WTC11 (cell line): ENCODE data around the gene SMC1B. TPM values are rescaled to one million over a fixed set of nuclear protein-coding genes. Genes with fewer than 3 reads are reported as not detected.

ENCODE experiments used
- ATAC-seq: fragments of 200-7000 bp; cut with Tn5 transposase; 2 replicates; pipeline ENCODE4 v1.10.0; 2021; ENCODE audit warnings: mild to moderate bottlenecking, moderate library complexity
- CTCF ChIA-PET: fragments of 300-600 bp; sonication (Branson Sonifier 250); formaldehyde crosslinking; loops from one replicate; lab custom pipeline; 2021; ENCODE audit warnings: antibody characterized with exemption; lab: Charles Lee
- POLR2A ChIA-PET: fragments of 350-600 bp; sonication (Branson Sonifier 250); formaldehyde crosslinking; loops from one replicate; lab custom pipeline; 2021; ENCODE audit warnings: antibody characterized with exemption; lab: Charles Lee
- DNase-seq: peaks from one replicate; pipeline ENCODE4 v3.0.0; 2021; ENCODE audit warnings: low spot score
- H3K27ac Mint-ChIP-seq: 2 replicates; pipeline ENCODE4 v1.8.0; 2021; ENCODE audit warnings: mixed read lengths
- H3K27me3 Mint-ChIP-seq: 2 replicates; pipeline ENCODE4 v1.8.0; 2021; ENCODE audit warnings: low read depth, mild to moderate bottlenecking, moderate library complexity, mixed read lengths
- H3K36me3 Mint-ChIP-seq: 2 replicates; pipeline ENCODE4 v1.8.0; 2021; ENCODE audit warnings: mixed read lengths
- H3K4me1 Mint-ChIP-seq: 2 replicates; pipeline ENCODE4 v1.8.0; 2022; ENCODE audit warnings: mixed read lengths
- H3K4me3 Mint-ChIP-seq: 2 replicates; pipeline ENCODE4 v1.8.0; 2021; ENCODE audit warnings: mild to moderate bottlenecking, moderate library complexity, mixed read lengths
- H3K9me3 Mint-ChIP-seq: 2 replicates; pipeline ENCODE4 v1.8.0; 2021; ENCODE audit warnings: mixed read lengths
- EMX1 ChIP-seq: fragments of 250-450 bp; sonication (Bioruptor Pico); IDR thresholded peaks from 2 replicates; pipeline ENCODE4 v1.8.0; 2021; ENCODE audit warnings: mild to moderate bottlenecking
- ESRRA ChIP-seq: sonication (generic); formaldehyde crosslinking; IDR thresholded peaks from 2 replicates; pipeline ENCODE4 v1.8.1; 2022; ENCODE audit warnings: mild to moderate bottlenecking, missing genetic modification reagents, borderline replicate concordance
- GTF2I ChIP-seq: fragments of 250-450 bp; sonication (Bioruptor Pico); conservative IDR thresholded peaks from 2 replicates; pipeline ENCODE4 v1.4.0; 2021; ENCODE audit warnings: mild to moderate bottlenecking
- HMGA2 ChIP-seq: fragments of 250-450 bp; sonication (Bioruptor Pico); IDR thresholded peaks from 2 replicates; pipeline ENCODE4 v1.4.0; 2021; ENCODE audit warnings: mild to moderate bottlenecking, moderate library complexity
- NFE2L1 ChIP-seq: sonication (generic); formaldehyde crosslinking; IDR thresholded peaks from 2 replicates; pipeline ENCODE4 v1.8.1; 2023; ENCODE audit warnings: missing genetic modification reagents
- SMAD4 ChIP-seq: sonication (generic); formaldehyde crosslinking; IDR thresholded peaks from 2 replicates; pipeline ENCODE4 v1.8.0; 2022; ENCODE audit warnings: mild to moderate bottlenecking, missing genetic modification reagents
- TEAD4 ChIP-seq: sonication (generic); formaldehyde crosslinking; IDR thresholded peaks from 2 replicates; pipeline ENCODE4 v1.8.0; 2022; ENCODE audit warnings: mild to moderate bottlenecking, missing genetic modification reagents
- ZBTB21 ChIP-seq: sonication (generic); formaldehyde crosslinking; IDR thresholded peaks from 2 replicates; pipeline ENCODE4 v1.8.1; 2023; ENCODE audit warnings: mild to moderate bottlenecking, missing genetic modification reagents, borderline replicate concordance
- ZNF317 ChIP-seq: sonication (generic); formaldehyde crosslinking; IDR thresholded peaks from 2 replicates; pipeline ENCODE4 v1.8.1; 2023; ENCODE audit warnings: low read depth, mild to moderate bottlenecking, moderate library complexity, missing genetic modification reagents, borderline replicate concordance
- total RNA-seq: library from RNA; stranded (reverse); gene quantifications from 3 replicates; pipeline ENCODE4 v1.2.3, GENCODE V29; 2021
- TF ChIP-seq, protein P1 (sequence below): sonication (generic); formaldehyde crosslinking; IDR thresholded peaks from 2 replicates; pipeline ENCODE4 v1.8.0; 2023; ENCODE audit warnings: missing genetic modification reagents, mild to moderate bottlenecking, borderline replicate concordance
- TF ChIP-seq, protein P2 (sequence below): fragments of 250-450 bp; sonication (Bioruptor Pico); IDR thresholded peaks from 2 replicates; pipeline ENCODE4 v2.1.2; 2022; ENCODE audit warnings: mild to moderate bottlenecking, moderate library complexity
- TF ChIP-seq, protein P3 (sequence below): fragments of 250-450 bp; sonication (Bioruptor Pico); IDR thresholded peaks from 2 replicates; pipeline ENCODE4 v1.9.0; 2021; ENCODE audit warnings: moderate library complexity, mild to moderate bottlenecking, inconsistent platforms, borderline replicate concordance
- TF ChIP-seq, protein P4 (sequence below): sonication (generic); formaldehyde crosslinking; IDR thresholded peaks from 2 replicates; pipeline ENCODE4 v1.8.0; 2023; ENCODE audit warnings: mild to moderate bottlenecking, missing genetic modification reagents
- TF ChIP-seq, protein P5 (sequence below): sonication (generic); formaldehyde crosslinking; IDR thresholded peaks from 2 replicates; pipeline ENCODE4 v1.8.0; 2023; ENCODE audit warnings: missing genetic modification reagents
- TF ChIP-seq, protein P6 (sequence below): sonication (generic); formaldehyde crosslinking; IDR thresholded peaks from 2 replicates; pipeline ENCODE4 v1.8.0; 2022; ENCODE audit warnings: mild to moderate bottlenecking, missing genetic modification reagents
- TF ChIP-seq, protein P7 (sequence below): sonication (generic); formaldehyde crosslinking; IDR thresholded peaks from 2 replicates; pipeline ENCODE4 v1.8.0; 2022; ENCODE audit warnings: mild to moderate bottlenecking, missing genetic modification reagents

Gene SMC1B
- total RNA-seq, 1 experiment from 2014 or later = 0.07 TPM

DNA sequence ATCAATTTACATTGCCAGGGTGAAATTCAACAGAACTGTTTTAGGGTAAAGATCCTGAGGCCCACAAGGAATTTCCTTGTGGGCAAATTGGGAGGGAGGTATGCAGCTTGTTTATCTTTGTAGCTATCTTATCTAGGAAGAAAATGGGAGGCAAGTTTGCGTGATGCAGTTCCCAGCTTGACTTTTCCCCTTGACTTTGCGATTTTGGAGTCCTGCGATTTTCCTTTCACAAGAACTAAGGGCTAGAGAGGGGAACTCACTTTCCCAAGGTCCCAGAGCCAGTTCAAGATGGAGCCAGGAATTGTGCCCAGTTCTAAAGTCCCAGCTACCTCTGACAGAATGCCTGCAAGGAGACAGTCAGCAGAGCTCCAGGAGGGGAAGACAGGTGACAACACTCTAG is 30.8 kb upstream of the SMC1B start (continued):
- TF ChIP-seq ESRRA (CRISPR knock-in tag) = no peak
- no peak for TF ChIP-seq HMGA2
- TF ChIP-seq, protein P1, sequence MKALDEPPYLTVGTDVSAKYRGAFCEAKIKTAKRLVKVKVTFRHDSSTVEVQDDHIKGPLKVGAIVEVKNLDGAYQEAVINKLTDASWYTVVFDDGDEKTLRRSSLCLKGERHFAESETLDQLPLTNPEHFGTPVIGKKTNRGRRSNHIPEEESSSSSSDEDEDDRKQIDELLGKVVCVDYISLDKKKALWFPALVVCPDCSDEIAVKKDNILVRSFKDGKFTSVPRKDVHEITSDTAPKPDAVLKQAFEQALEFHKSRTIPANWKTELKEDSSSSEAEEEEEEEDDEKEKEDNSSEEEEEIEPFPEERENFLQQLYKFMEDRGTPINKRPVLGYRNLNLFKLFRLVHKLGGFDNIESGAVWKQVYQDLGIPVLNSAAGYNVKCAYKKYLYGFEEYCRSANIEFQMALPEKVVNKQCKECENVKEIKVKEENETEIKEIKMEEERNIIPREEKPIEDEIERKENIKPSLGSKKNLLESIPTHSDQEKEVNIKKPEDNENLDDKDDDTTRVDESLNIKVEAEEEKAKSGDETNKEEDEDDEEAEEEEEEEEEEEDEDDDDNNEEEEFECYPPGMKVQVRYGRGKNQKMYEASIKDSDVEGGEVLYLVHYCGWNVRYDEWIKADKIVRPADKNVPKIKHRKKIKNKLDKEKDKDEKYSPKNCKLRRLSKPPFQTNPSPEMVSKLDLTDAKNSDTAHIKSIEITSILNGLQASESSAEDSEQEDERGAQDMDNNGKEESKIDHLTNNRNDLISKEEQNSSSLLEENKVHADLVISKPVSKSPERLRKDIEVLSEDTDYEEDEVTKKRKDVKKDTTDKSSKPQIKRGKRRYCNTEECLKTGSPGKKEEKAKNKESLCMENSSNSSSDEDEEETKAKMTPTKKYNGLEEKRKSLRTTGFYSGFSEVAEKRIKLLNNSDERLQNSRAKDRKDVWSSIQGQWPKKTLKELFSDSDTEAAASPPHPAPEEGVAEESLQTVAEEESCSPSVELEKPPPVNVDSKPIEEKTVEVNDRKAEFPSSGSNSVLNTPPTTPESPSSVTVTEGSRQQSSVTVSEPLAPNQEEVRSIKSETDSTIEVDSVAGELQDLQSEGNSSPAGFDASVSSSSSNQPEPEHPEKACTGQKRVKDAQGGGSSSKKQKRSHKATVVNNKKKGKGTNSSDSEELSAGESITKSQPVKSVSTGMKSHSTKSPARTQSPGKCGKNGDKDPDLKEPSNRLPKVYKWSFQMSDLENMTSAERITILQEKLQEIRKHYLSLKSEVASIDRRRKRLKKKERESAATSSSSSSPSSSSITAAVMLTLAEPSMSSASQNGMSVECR (CRISPR knock-in tag) = no peak
- TF ChIP-seq, protein P2, sequence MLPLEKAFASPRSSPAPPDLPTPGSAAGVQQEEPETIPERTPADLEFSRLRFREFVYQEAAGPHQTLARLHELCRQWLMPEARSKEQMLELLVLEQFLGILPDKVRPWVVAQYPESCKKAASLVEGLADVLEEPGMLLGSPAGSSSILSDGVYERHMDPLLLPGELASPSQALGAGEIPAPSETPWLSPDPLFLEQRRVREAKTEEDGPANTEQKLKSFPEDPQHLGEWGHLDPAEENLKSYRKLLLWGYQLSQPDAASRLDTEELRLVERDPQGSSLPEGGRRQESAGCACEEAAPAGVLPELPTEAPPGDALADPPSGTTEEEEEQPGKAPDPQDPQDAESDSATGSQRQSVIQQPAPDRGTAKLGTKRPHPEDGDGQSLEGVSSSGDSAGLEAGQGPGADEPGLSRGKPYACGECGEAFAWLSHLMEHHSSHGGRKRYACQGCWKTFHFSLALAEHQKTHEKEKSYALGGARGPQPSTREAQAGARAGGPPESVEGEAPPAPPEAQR = no peak
- no peak for TF ChIP-seq SMAD4 (CRISPR knock-in tag)

DNA sequence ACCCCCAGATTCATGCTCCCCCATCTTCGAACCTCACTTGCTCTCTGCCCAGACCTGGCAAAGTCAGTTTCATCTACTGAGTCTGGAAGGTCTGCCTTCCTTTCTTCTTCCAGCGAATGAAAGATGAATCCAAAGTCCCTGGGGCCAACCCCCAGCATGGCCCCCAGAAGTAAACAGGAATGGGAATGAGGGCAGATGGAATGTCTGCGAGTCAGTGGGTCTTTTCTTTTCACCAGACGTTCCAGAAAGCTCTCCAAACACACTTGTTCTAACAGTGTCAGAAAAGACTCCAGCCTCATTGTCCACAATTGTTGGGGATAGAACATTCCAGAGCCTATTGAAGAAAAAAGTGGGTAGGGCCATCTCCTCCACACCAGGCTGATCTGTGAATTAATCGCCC is 28.7 kb upstream of the SMC1B start:
- Mint-ChIP-seq H3K27me3 (no peaks in the 10 kb centered on the region), H3K36me3 (0 out of 2 replicates have a peak, but pooled peaks cover 5% of the 10 kb centered on the region), H3K4me3 (no peak overlapping the region), H3K4me1 (peaks cover 11% of the 10 kb centered on the region), H3K27ac (no peak overlapping the region), H3K9me3 (peaks cover 5% of the 10 kb centered on the region)
- no peak for TF ChIP-seq EMX1 (CRISPR knock-in tag)
- CTCF ChIA-PET = interaction anchor here (0.6 to 1.6 kb wide), 7 partner anchors 10 to 233 kb away, joined by 3 to 6 read pairs (median 4); no protein-coding TSS in a partner anchor
- POLR2A ChIA-PET = interaction anchor here (0.6 kb wide), 1 partner anchor 56 kb away, joined by 3 read pairs; no protein-coding TSS in a partner anchor
- DNase-seq (no peak), ATAC-seq (no peak)

DNA sequence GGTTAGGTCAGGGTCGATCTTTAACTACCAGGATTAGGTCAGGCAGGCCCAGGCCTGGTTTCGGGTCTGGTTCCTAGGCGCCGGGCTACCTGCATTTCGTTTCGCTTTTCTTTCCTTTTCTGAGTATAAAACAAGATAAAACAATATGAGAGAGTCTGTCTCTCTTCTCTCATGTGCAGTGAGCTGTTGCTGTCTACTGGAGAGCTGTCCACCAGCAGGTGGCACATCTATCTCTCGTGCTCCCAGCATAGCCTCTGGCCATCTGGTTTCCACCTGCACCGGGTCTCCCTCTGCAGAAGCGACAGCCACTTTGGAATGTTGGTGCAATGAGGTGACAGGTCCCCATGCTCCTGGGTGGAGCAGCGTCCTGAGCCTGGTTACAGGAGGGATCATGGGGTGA is 27.7 kb upstream of the SMC1B start:
- peaks cover 9% of the 10 kb centered on the region for H3K36me3 Mint-ChIP-seq
- H3K27ac Mint-ChIP-seq = 0 out of 2 replicates have a peak overlapping the region, but pooled peaks have one; percentile 20
- H3K27me3 Mint-ChIP-seq = peaks cover 2% of the 10 kb centered on the region; the same call in 1 of the 2 replicates
- DNase-seq (peak; percentile 60), ATAC-seq (peak; percentile 84)
- H3K9me3 Mint-ChIP-seq = peaks cover 6% of the 10 kb centered on the region
- peaks cover 11% of the 10 kb centered on the region for H3K4me1 Mint-ChIP-seq
- POLR2A ChIA-PET = interaction anchor here (0.6 kb wide), 1 partner anchor 57 kb away, joined by 3 read pairs; no protein-coding TSS in a partner anchor
- no peak overlapping the region for H3K4me3 Mint-ChIP-seq
- CTCF ChIA-PET = interaction anchor here (0.6 to 1.7 kb wide), 13 partner anchors 9 to 179 kb away, joined by 3 to 6 read pairs (median 3); no protein-coding TSS in a partner anchor
- TF ChIP-seq, protein P3, sequence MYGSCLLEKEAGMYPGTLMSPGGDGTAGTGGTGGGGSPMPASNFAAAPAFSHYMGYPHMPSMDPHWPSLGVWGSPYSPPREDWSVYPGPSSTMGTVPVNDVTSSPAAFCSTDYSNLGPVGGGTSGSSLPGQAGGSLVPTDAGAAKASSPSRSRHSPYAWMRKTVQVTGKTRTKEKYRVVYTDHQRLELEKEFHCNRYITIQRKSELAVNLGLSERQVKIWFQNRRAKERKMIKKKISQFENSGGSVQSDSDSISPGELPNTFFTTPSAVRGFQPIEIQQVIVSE = no peak
- TF ChIP-seq ZBTB21 (CRISPR knock-in tag) = no peak
- no peak for TF ChIP-seq TEAD4 (CRISPR knock-in tag)
- TF ChIP-seq, protein P4, sequence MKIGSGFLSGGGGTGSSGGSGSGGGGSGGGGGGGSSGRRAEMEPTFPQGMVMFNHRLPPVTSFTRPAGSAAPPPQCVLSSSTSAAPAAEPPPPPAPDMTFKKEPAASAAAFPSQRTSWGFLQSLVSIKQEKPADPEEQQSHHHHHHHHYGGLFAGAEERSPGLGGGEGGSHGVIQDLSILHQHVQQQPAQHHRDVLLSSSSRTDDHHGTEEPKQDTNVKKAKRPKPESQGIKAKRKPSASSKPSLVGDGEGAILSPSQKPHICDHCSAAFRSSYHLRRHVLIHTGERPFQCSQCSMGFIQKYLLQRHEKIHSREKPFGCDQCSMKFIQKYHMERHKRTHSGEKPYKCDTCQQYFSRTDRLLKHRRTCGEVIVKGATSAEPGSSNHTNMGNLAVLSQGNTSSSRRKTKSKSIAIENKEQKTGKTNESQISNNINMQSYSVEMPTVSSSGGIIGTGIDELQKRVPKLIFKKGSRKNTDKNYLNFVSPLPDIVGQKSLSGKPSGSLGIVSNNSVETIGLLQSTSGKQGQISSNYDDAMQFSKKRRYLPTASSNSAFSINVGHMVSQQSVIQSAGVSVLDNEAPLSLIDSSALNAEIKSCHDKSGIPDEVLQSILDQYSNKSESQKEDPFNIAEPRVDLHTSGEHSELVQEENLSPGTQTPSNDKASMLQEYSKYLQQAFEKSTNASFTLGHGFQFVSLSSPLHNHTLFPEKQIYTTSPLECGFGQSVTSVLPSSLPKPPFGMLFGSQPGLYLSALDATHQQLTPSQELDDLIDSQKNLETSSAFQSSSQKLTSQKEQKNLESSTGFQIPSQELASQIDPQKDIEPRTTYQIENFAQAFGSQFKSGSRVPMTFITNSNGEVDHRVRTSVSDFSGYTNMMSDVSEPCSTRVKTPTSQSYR = no peak
- no peak for TF ChIP-seq GTF2I
- no peak for TF ChIP-seq NFE2L1 (CRISPR knock-in tag)
- TF ChIP-seq, protein P5, sequence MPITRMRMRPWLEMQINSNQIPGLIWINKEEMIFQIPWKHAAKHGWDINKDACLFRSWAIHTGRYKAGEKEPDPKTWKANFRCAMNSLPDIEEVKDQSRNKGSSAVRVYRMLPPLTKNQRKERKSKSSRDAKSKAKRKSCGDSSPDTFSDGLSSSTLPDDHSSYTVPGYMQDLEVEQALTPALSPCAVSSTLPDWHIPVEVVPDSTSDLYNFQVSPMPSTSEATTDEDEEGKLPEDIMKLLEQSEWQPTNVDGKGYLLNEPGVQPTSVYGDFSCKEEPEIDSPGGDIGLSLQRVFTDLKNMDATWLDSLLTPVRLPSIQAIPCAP = no peak
- TF ChIP-seq, protein P6, sequence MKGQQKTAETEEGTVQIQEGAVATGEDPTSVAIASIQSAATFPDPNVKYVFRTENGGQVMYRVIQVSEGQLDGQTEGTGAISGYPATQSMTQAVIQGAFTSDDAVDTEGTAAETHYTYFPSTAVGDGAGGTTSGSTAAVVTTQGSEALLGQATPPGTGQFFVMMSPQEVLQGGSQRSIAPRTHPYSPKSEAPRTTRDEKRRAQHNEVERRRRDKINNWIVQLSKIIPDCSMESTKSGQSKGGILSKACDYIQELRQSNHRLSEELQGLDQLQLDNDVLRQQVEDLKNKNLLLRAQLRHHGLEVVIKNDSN (CRISPR knock-in tag) = no peak
- no peak for TF ChIP-seq ZNF317
- TF ChIP-seq, protein P7, sequence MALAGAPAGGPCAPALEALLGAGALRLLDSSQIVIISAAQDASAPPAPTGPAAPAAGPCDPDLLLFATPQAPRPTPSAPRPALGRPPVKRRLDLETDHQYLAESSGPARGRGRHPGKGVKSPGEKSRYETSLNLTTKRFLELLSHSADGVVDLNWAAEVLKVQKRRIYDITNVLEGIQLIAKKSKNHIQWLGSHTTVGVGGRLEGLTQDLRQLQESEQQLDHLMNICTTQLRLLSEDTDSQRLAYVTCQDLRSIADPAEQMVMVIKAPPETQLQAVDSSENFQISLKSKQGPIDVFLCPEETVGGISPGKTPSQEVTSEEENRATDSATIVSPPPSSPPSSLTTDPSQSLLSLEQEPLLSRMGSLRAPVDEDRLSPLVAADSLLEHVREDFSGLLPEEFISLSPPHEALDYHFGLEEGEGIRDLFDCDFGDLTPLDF (CRISPR knock-in tag) = no peak
